ENCODE data around the gene PVR. TPM values are rescaled to one million over a fixed set of nuclear protein-coding genes. Genes with fewer than 3 reads are reported as not detected.
"Not testable (repeated sequence)": the region's sequence is repeated elsewhere in the genome, so short reads cannot be mapped to it uniquely, and the experiment has no call there.

Gene PVR
- total RNA-seq, 2 experiments from 2014 or later: 8.9 to 9.8 TPM

DNA sequence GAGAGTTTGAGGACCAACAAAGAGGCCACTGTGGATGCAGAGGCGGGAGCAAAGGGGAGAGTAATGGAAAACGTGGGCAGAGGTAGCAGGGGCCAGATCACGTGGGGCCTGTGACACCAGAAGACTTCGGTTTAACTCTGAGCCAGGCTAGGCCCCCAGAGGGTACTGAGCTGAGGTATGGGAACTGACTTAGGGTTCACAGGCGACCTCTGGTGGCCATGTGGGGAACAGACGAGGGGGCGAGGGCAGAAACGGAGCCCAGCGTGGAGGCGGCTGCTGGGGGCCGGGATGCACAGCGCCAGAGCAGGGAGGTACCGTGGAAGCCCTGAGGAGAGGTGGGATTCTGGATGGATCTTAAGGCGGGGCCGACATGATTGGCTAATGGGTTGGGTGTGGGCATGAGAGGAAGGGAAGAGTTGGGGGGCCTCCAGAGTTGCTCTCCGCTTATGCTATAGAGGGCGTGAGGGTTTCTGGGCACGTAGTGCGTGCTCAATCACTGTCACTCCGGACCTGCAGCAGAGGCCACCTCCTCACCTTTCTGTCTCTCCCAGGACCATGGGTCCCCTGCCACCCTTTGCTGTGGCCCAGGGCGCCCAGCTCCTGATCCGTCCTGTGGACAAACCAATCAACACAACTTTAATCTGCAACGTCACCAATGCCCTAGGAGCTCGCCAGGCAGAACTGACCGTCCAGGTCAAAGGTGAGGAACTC, 13.7 kb downstream of the PVR start:
- peaks cover 7% of the 10 kb centered on the region for H3K4me1 Mint-ChIP-seq (ENCODE audit: low read depth)
- peak; percentile 79 for DNase-seq
- intact Hi-C loops (cut with micrococcal nuclease): loop anchor here (1.0 to 10.0 kb wide), 3 partner anchors 80 to 187 kb away; partner anchors contain the start of gene NECTIN2
- H3K27me3 Mint-ChIP-seq (ENCODE audit: low read depth): peaks cover 2% of the 10 kb centered on the region
- no peaks in the 10 kb centered on the region for H3K9me3 Mint-ChIP-seq
- H3K27ac Mint-ChIP-seq: no peak overlapping the region
- peaks cover 6% of the 10 kb centered on the region for H3K36me3 Mint-ChIP-seq (ENCODE audit: low read depth)
- no peak overlapping the region for H3K4me3 Mint-ChIP-seq
- CTCF ChIA-PET: interaction anchor here (0.5 to 4.9 kb wide), 18 partner anchors 9 to 230 kb away, joined by 3 to 33 read pairs (median 3); partner anchors contain the start of genes IGSF23 and PVR

DNA sequence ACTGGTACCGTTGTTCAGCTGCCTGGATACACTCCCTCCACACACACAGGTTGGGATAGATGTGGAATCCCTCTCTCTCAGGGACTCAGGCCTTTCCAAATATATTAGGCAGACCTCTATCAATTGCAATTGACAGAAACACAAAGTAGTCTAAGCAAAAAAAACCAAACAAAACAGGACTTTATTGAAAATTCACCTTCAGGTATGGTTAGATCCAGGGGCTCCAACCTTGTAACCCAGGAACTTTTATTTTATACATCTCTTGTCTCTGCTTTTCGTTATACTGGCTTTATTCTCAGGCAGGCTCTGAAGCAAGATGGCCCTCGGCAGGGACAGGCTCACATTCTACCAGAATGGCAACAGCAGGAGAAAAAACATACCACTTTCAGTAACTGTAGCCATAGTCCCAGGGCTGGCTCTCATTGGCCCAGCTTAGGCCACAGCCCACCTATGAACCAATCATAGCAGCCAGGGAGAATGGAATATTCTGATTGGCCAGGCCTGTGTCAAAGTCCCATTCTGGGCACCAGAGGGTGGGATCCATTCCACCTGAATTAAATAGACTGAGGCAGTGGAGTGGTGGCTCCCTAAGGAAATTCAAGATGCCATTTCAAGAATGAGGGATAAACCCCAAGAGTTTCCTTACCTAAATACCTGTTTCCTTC, 14.5 kb downstream of the PVR start:
- DNase-seq: no peak
- Mint-ChIP-seq H3K4me1 (ENCODE audit: low read depth) (peaks cover 7% of the 10 kb centered on the region), H3K4me3 (no peak overlapping the region), H3K9me3 (no peaks in the 10 kb centered on the region), H3K27ac (no peak overlapping the region), H3K27me3 (ENCODE audit: low read depth) (peaks cover 2% of the 10 kb centered on the region), H3K36me3 (ENCODE audit: low read depth) (peaks cover 6% of the 10 kb centered on the region)
- intact Hi-C loops (cut with micrococcal nuclease): loop anchor here (10.0 kb wide), 1 partner anchor 187 kb away; the partner anchor contains the start of gene NECTIN2
- CTCF ChIA-PET: interaction anchor here (0.8 to 4.9 kb wide), 8 partner anchors 10 to 87 kb away, joined by 3 to 33 read pairs (median 6); no protein-coding TSS in a partner anchor

DNA sequence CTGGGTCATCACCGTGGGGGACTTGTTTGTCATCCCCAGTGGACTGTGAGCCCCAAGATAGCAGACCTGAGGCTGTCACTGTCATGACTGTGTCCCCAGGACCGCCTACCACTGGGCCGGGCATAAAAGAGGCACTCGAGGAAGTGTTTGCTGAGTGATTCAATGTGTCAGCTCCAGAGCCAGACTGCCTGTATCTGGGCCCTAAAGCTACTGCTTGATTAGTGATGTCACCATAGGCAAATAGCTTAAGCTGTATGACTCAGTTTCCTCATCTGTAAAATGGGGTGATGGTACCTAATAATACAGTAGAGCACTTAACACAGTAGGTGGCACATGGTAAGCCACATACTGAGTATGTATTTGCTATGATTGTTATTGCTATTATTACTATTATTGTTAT, 16.4 kb downstream of the PVR start:
- Mint-ChIP-seq H3K4me1 (ENCODE audit: low read depth) (peaks cover 3% of the 10 kb centered on the region), H3K36me3 (ENCODE audit: low read depth) (peaks cover 2% of the 10 kb centered on the region), H3K27me3 (ENCODE audit: low read depth) (peaks cover 2% of the 10 kb centered on the region), H3K9me3 (no peaks in the 10 kb centered on the region), H3K27ac (no peak overlapping the region), H3K4me3 (no peak overlapping the region)
- DNase-seq: no peak
- CTCF ChIA-PET: interaction anchor here (0.6 to 1.7 kb wide), 4 partner anchors 26 to 89 kb away, joined by 3 to 9 read pairs (median 4); no protein-coding TSS in a partner anchor
- intact Hi-C loops (cut with micrococcal nuclease): no loop called here

GRCh38 chr19:44661205-44661604, 17.5 kb downstream of the PVR start:
- CTCF ChIA-PET: no interaction called here
- Mint-ChIP-seq H3K9me3 (no peaks in the 10 kb centered on the region), H3K4me3 (no peak overlapping the region), H3K27ac (no peak overlapping the region), H3K27me3 (ENCODE audit: low read depth) (peaks cover 2% of the 10 kb centered on the region), H3K4me1 (ENCODE audit: low read depth) (peaks cover 3% of the 10 kb centered on the region), H3K36me3 (ENCODE audit: low read depth) (peaks cover 3% of the 10 kb centered on the region)
- DNase-seq: no peak
- intact Hi-C loops (cut with micrococcal nuclease): no loop called here

GRCh38 chr19:44661904-44662303, 18.2 kb downstream of the PVR start:
- peaks cover 3% of the 10 kb centered on the region for H3K4me1 Mint-ChIP-seq (ENCODE audit: low read depth)

DNA sequence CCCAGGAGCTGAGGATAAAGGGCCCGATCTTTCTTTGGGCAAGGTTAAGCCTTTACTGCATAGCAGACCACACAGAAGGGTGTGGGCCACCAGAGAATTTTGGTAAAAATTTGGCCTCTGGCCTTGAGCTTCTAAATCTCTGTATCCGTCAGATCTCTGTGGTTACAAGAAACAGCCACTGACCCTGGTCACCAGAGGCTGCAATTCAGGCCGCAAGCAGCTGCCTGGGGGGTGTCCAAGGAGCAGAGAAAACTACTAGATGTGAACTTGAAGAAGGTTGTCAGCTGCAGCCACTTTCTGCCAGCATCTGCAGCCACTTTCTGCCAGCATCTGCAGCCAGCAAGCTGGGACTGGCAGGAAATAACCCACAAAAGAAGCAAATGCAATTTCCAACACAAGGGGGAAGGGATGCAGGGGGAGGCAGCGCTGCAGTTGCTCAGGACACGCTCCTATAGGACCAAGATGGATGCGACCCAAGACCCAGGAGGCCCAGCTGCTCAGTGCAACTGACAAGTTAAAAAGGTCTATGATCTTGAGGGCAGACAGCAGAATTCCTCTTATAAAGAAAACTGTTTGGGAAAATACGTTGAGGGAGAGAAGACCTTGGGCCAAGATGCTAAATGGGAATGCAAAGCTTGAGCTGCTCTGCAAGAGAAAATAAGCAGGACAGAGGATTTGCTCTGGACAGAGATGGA, 19.1 kb downstream of the PVR start:
- H3K36me3 Mint-ChIP-seq (ENCODE audit: low read depth): peaks cover 3% of the 10 kb centered on the region
- intact Hi-C loops (cut with micrococcal nuclease): no loop called here
- DNase-seq: no peak
- CTCF ChIA-PET: interaction anchor here (1.1 to 1.5 kb wide), 4 partner anchors 61 to 108 kb away, joined by 3 to 8 read pairs (median 5); no protein-coding TSS in a partner anchor
- H3K9me3 Mint-ChIP-seq: no peaks in the 10 kb centered on the region
- no peak overlapping the region for H3K4me3 Mint-ChIP-seq
- no peak overlapping the region for H3K27ac Mint-ChIP-seq
- H3K4me1 Mint-ChIP-seq (ENCODE audit: low read depth): no peaks in the 10 kb centered on the region
- H3K27me3 Mint-ChIP-seq (ENCODE audit: low read depth): no peaks in the 10 kb centered on the region

More at GRCh38 chr19:44661904-44662303, 18.2 kb downstream of the PVR start:
- no peak overlapping the region for H3K4me3 Mint-ChIP-seq
- H3K27me3 Mint-ChIP-seq (ENCODE audit: low read depth): peaks cover 2% of the 10 kb centered on the region
- DNase-seq: no peak
- intact Hi-C loops (cut with micrococcal nuclease): no loop called here
- CTCF ChIA-PET: interaction anchor here (0.9 to 1.5 kb wide), 2 partner anchors 62 to 109 kb away, joined by 3 to 4 read pairs; no protein-coding TSS in a partner anchor
- H3K36me3 Mint-ChIP-seq (ENCODE audit: low read depth): peaks cover 3% of the 10 kb centered on the region
- no peaks in the 10 kb centered on the region for H3K9me3 Mint-ChIP-seq
- no peak overlapping the region for H3K27ac Mint-ChIP-seq

GRCh38 chr19:44663996-44664395, 20.3 kb downstream of the PVR start:
- intact Hi-C loops (cut with micrococcal nuclease): no loop called here
- CTCF ChIA-PET: interaction anchor here (0.6 to 1.4 kb wide), 5 partner anchors 9 to 1019 kb away, joined by 3 to 6 read pairs (median 3); no protein-coding TSS in a partner anchor
- Mint-ChIP-seq H3K27ac (no peak overlapping the region), H3K36me3 (ENCODE audit: low read depth) (peaks cover 1% of the 10 kb centered on the region), H3K27me3 (ENCODE audit: low read depth) (no peaks in the 10 kb centered on the region), H3K9me3 (no peaks in the 10 kb centered on the region), H3K4me1 (ENCODE audit: low read depth) (no peaks in the 10 kb centered on the region), H3K4me3 (no peak overlapping the region)
- DNase-seq: no peak

- no peak overlapping the region for H3K4me3 Mint-ChIP-seq
- DNase-seq: no peak
- intact Hi-C loops (cut with micrococcal nuclease): no loop called here
- no peaks in the 10 kb centered on the region for H3K27me3 Mint-ChIP-seq (ENCODE audit: low read depth)
- no peak overlapping the region for H3K27ac Mint-ChIP-seq
- peaks cover 1% of the 10 kb centered on the region for H3K36me3 Mint-ChIP-seq (ENCODE audit: low read depth)
- CTCF ChIA-PET: no interaction called here
- no peaks in the 10 kb centered on the region for H3K9me3 Mint-ChIP-seq
- no peaks in the 10 kb centered on the region for H3K4me1 Mint-ChIP-seq (ENCODE audit: low read depth)
These were observed 21.3 kb downstream of the PVR start for GRCh38 chr19:44664976-44665375.

- Mint-ChIP-seq H3K4me1 (ENCODE audit: low read depth) (no peaks in the 10 kb centered on the region), H3K4me3 (no peak overlapping the region), H3K36me3 (ENCODE audit: low read depth) (peaks cover 1% of the 10 kb centered on the region), H3K9me3 (no peaks in the 10 kb centered on the region), H3K27ac (no peak overlapping the region), H3K27me3 (ENCODE audit: low read depth) (no peaks in the 10 kb centered on the region)
- DNase-seq: no peak
- intact Hi-C loops (cut with micrococcal nuclease): no loop called here
- CTCF ChIA-PET: interaction anchor here (1.0 kb wide), 1 partner anchor 57 kb away, joined by 3 read pairs; no protein-coding TSS in a partner anchor
These were observed 23.3 kb downstream of the PVR start for GRCh38 chr19:44666852-44667556.

GRCh38 chr19:44668985-44669764, 25.5 kb downstream of the PVR start:
- no peak overlapping the region for H3K4me3 Mint-ChIP-seq
- intact Hi-C loops (cut with micrococcal nuclease): no loop called here
- CTCF ChIA-PET: interaction anchor here (0.6 to 1.0 kb wide), 3 partner anchors 11 to 69 kb away, joined by 3 to 5 read pairs (median 3); no protein-coding TSS in a partner anchor
- H3K36me3 Mint-ChIP-seq (ENCODE audit: low read depth): peaks cover 1% of the 10 kb centered on the region
- no peaks in the 10 kb centered on the region for H3K27me3 Mint-ChIP-seq (ENCODE audit: low read depth)
- DNase-seq: no peak
- no peaks in the 10 kb centered on the region for H3K9me3 Mint-ChIP-seq
- H3K4me1 Mint-ChIP-seq (ENCODE audit: low read depth): no peaks in the 10 kb centered on the region
- no peak overlapping the region for H3K27ac Mint-ChIP-seq

GRCh38 chr19:44670027-44670426, 26.3 kb downstream of the PVR start:
- H3K9me3 Mint-ChIP-seq; DNase-seq; H3K27me3 Mint-ChIP-seq (ENCODE audit: low read depth); intact Hi-C loops (cut with micrococcal nuclease); H3K4me1 Mint-ChIP-seq (ENCODE audit: low read depth); H3K27ac Mint-ChIP-seq; H3K36me3 Mint-ChIP-seq (ENCODE audit: low read depth); H3K4me3 Mint-ChIP-seq: not testable (repeated sequence)
- CTCF ChIA-PET: interaction anchor here (0.6 kb wide), 2 partner anchors 10 to 68 kb away, joined by 3 to 5 read pairs; no protein-coding TSS in a partner anchor

Measured in activated naive CD4-positive, alpha-beta T cell treated with anti-CD3 and anti-CD28 coated beads for 36 hours (primary cell).